ENCODE measurements around the gene NEDD8.

The NEDD8 gene

GRCh38 chr14:24262821-24263733 is 30.9 kb upstream of the NEDD8 start, which contains the start of gene TGM1:
TGM1 (minus strand) TSS chr14:24263177; CDS start chr14:24262352, 825 bp downstream.
- FAIRE-seq = no peak

GRCh38 chr14:24261969-24262327 is 29.8 kb upstream of the NEDD8 start:
- FAIRE-seq = no peak

- no peak for FAIRE-seq
Observed at GRCh38 chr14:24261256-24261968, 29.2 kb upstream of the NEDD8 start.

GRCh38 chr14:24260780-24261157 is 28.6 kb upstream of the NEDD8 start:
- FAIRE-seq = no peak

GRCh38 chr14:24260026-24260779 is 28.0 kb upstream of the NEDD8 start:
- FAIRE-seq = no peak

DNA sequence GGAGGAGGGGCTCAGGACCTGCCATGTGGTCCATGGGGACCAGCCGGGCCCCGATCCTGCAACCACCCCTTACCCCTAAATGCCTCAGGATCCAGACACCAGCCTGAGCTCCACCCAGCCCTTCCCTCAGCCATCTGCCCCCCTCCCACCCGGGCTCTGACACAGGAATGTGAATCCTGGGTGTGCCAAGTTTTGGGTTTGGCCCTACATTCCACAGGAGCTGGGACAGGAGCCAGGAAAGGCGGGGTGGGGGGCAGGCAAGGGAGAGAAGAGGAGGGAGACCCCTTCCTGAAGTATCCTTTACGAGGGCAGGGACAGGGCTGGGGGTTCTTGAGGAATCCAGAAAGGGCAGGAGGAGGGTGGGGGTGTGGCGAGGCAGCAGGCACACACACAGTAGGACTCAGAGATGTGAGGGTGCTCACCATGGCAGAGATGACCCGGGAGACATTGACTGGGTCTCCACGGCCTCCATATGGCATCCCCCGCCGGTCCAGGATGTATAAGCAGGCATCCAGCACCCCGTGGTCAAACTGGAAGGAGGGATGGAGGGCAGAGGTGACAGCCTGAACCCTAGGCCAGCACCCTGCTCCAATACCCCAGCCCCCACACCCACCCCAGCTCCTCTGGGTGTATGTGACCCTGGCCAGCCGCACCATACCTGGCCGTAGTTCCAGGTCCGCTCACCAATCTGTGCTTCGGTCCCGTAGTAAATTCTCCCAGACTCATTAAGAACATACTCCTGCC is 27.3 kb upstream of the NEDD8 start:
- FAIRE-seq = no peak

- no peak for FAIRE-seq
Observed at GRCh38 chr14:24258548-24259265, 26.5 kb upstream of the NEDD8 start.

DNA sequence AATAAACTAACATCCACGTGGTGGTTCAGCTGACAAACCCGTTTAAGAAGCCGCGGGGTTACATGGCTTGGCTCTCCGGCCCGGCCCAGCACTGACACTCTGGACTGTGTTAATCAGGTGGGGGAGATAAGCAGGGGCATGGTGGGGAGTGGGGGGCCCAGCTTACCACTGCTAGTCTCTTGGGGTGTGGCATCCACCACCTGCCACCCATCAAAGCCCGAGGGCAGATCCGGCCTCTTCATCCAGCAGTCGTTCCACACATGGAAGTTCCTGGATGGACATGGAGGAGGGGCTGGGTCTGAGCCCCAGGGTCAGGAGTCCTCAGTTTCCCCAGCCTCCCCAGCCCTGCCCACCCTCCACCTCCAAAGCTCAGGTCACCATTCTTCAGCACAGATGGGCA is 26.0 kb upstream of the NEDD8 start:
- FAIRE-seq = no peak

DNA sequence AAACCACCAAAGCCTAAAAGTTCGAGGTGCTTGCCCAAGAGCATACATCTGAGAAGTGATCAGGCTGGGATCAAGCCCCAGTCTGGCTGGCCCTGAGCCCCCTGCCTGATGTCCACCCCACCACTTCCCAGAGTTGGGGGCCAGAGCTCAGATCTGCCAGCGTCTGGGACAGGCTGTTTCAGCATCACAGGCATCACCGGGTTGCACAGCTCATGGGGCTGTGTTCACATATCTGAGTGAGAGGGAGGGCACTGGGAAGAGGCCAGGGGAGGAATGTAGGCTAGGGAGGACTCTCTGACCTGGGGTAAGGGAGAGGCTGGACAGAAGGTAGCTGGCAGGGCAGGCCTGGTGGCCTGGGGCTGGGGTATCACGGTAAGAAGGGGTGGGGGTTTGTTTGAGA is 24.8 kb upstream of the NEDD8 start:
- no peak for FAIRE-seq

- FAIRE-seq = no peak
Observed at GRCh38 chr14:24255931-24256711, 24.0 kb upstream of the NEDD8 start.

GRCh38 chr14:24255438-24255837 is 23.3 kb upstream of the NEDD8 start:
- FAIRE-seq = no peak

DNA sequence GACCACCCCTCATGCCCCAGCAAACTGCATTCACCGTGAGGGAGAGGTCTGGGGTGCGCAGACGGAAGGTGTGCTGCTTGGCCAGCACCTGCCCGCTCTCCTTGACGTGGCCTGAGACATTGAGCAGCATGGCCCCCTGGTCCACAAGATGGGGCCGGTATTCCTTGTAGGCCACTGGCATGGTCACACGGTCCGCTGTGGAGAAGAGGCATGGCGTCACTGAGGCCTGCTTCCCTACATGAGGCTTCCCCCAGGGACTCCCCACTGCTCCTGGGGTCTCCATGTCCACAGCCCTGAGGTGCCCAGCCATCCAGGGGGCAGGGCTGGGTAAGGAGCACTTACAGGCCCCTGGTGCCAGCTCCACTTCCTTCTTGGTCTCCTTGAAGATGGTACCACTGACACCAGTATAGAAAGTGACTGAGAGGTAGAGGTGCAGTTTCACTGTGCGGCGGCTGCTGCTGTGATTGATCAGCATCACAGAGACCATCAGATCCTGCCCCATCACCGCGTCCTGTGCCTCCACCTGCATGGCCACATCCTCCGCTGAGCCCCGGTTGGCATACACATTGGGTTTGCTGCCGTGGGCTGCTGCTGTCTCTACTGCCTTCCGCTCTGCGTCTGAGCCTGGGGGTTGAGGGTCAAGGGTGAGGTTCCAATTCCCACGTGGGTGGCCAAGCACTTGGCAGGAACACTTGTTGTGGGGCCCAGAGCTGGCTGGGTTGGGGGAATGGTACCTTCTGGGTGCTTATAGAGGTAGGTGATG is 22.6 kb upstream of the NEDD8 start:
- no peak for FAIRE-seq

DNA sequence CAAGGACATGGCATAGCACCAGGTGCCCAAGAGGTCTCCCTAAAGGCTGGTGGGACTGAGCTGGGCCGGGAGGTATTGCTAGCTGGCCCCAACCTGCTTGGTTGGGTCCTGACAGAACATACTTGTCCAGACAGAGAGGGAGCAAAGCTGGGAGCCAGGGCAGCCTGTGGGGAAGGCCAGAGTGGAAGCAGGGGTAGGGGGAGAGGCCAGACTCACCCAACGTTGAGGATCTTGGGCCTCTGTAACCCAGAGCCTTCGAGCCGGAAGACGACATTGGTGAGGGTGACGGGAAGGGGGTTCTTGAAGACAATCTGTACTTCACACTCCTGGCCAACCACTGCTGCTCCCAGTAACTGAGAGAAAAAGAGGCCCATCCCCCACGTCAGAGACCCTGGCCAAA is 21.8 kb upstream of the NEDD8 start:
- FAIRE-seq = no peak

- FAIRE-seq = no peak
Observed at GRCh38 chr14:24252289-24253124, 20.3 kb upstream of the NEDD8 start.

GRCh38 chr14:24251880-24252288 is 19.7 kb upstream of the NEDD8 start:
- FAIRE-seq = no peak

- FAIRE-seq = no peak
Observed at GRCh38 chr14:24250354-24250753, 18.2 kb upstream of the NEDD8 start.

GRCh38 chr14:24249230-24250021 is 17.3 kb upstream of the NEDD8 start:
- FAIRE-seq = no peak

- no peak for FAIRE-seq
Observed at GRCh38 chr14:24247422-24247821, 15.3 kb upstream of the NEDD8 start.
